HepG2 (cell line): ENCODE data around the gene TNPO3. TPM values are rescaled to one million over a fixed set of nuclear protein-coding genes. Genes with fewer than 3 reads are reported as not detected.

Experiments
- ATAC-seq: fragments of 200-7000 bp; cut with Tn5 transposase; 3 replicates; pipeline ENCODE4 v1.9.1; 2020; ENCODE audit warnings: mild to moderate bottlenecking, moderate library complexity
- BruUV-seq: library from RNA; stranded (reverse); fragments of 400-500 nt; replicated peaks from 2 replicates; lab custom pipeline; 2021; lab: Mats Ljungman, UMichigan
- CTCF ChIA-PET: fragments of 300-600 bp; formaldehyde crosslinking; extraction: SDS; loops from one replicate; lab custom pipeline; 2021; ENCODE audit warnings: low total read pairs, inconsistent platforms, low intra/inter-chr PET ratio; lab: Yijun Ruan, JAX
- POLR2A ChIA-PET: fragments of 350-600 bp; sonication (Branson Sonifier 250); formaldehyde crosslinking; loops from one replicate; lab custom pipeline; 2020; ENCODE audit warnings: antibody characterized with exemption, inconsistent platforms; lab: Yijun Ruan, JAX
- DNase-seq: peaks from one replicate; pipeline ENCODE4 v3.0.0-alpha.2; 2015; ENCODE audit warnings: low spot score
- FAIRE-seq: peaks from 3 replicates; lab custom pipeline; 2011; peaks lifted over from hg19 to GRCh38; lab: Jason Lieb, UNC
- H2AFZ ChIP-seq: one replicate; pipeline ENCODE4 v1.6.1; 2011; ENCODE audit warnings: low read length, inconsistent platforms
- H3K27ac ChIP-seq: fragments of 300-600 bp; 3 replicates; pipeline ENCODE4 v1.8.0; 2011; ENCODE audit warnings: mixed run types, mild to moderate bottlenecking, mixed read lengths, low read length, inconsistent platforms; ENCODE audit not compliant: insufficient read depth; ENCODE audit errors: extremely low read length
- H3K27me3 ChIP-seq, 2 experiments: fragments of 200-600 bp in 1 of 2; 2 replicates in 1 of 2; 3 replicates in 1 of 2; pipeline versions ENCODE4 v1.6.0 to v1.8.0; 2011; ENCODE audit warnings: low read length in 2 of 2, mild to moderate bottlenecking in 2 of 2, moderate library complexity in 2 of 2, inconsistent platforms in 1 of 2; ENCODE audit not compliant: insufficient read depth in 2 of 2, control insufficient read depth in 1 of 2
- H3K36me3 ChIP-seq, 2 experiments: fragments of 200-600 bp in 1 of 2; replicated peaks in 1 of 2; 2 replicates in 1 of 2; 3 replicates in 1 of 2; pipeline versions ENCODE4 v1.5.1 to v1.8.0; 2011; ENCODE audit warnings: low read length in 2 of 2, inconsistent platforms in 1 of 2; ENCODE audit not compliant: insufficient read depth in 2 of 2, control insufficient read depth in 1 of 2
- H3K4me1 ChIP-seq: 2 replicates; pipeline ENCODE4 v1.5.1; 2012; ENCODE audit warnings: low read length, inconsistent platforms; ENCODE audit not compliant: insufficient read depth
- H3K4me2 ChIP-seq: 2 replicates; pipeline ENCODE4 v1.6.0; 2011; ENCODE audit warnings: low read depth, low read length, inconsistent platforms
- H3K4me3 ChIP-seq, 3 experiments: fragments of 200-600 bp in 1 of 3; sonication (generic), shearing (Covaris generic) in 1 of 3; replicated peaks in 1 of 3; 2 replicates each; pipeline ENCODE4 v1.5.1; 2011 to 2016; ENCODE audit warnings: low read length in 3 of 3, inconsistent platforms in 2 of 3, low read depth in 2 of 3, mild to moderate bottlenecking in 2 of 3, control low read depth in 1 of 3, mixed read lengths in 1 of 3; ENCODE audit not compliant: insufficient read depth in 1 of 3
- H3K79me2 ChIP-seq: one replicate; pipeline ENCODE4 v1.6.1; 2011; ENCODE audit warnings: low read length, inconsistent platforms; ENCODE audit not compliant: insufficient read depth
- H3K9ac ChIP-seq: 2 replicates; pipeline ENCODE4 v1.6.0; 2011; ENCODE audit warnings: mild to moderate bottlenecking, low read depth, low read length, inconsistent platforms; ENCODE audit not compliant: insufficient read depth
- H3K9me3 ChIP-seq: 2 replicates; pipeline ENCODE4 v1.5.1; 2012; ENCODE audit warnings: mild to moderate bottlenecking, low read length
- H4K20me1 ChIP-seq: 2 replicates; pipeline ENCODE4 v1.6.0; 2011; ENCODE audit warnings: inconsistent platforms, mild to moderate bottlenecking, low read length, moderate library complexity; ENCODE audit not compliant: insufficient read depth
- DPF2 ChIP-seq: sonication (generic); formaldehyde crosslinking; IDR thresholded peaks from 2 replicates; pipeline ENCODE4 v1.4.0; 2020; ENCODE audit warnings: mild to moderate bottlenecking, low read depth, missing genetic modification reagents, borderline replicate concordance
- FOXA3 ChIP-seq: IDR thresholded peaks from 2 replicates; pipeline ENCODE4 v1.6.1; 2016; ENCODE audit warnings: missing genetic modification reagents, missing compliant biosample characterization
- KMT2B ChIP-seq: IDR thresholded peaks from 2 replicates; pipeline ENCODE4 v1.6.1; 2016; ENCODE audit warnings: missing genetic modification reagents, missing compliant biosample characterization
- NFRKB ChIP-seq: fragments of 450-650 bp; IDR thresholded peaks from 2 replicates; pipeline ENCODE4 v1.6.1; 2017
- NR3C1 ChIP-seq: sonication (generic); formaldehyde crosslinking; IDR thresholded peaks from 2 replicates; pipeline ENCODE4 v1.4.0; 2020; ENCODE audit warnings: missing genetic modification reagents
- PHB2 ChIP-seq: fragments of 450-650 bp; IDR thresholded peaks from 2 replicates; pipeline ENCODE4 v1.6.1; 2018; ENCODE audit not compliant: partially characterized antibody
- RAD51 ChIP-seq: fragments of 450-650 bp; IDR thresholded peaks from 2 replicates; pipeline ENCODE4 v1.6.1; 2016; ENCODE audit warnings: borderline replicate concordance
- SRSF9 ChIP-seq: fragments of 200-400 bp; formaldehyde crosslinking; IDR thresholded peaks from 2 replicates; pipeline ENCODE4 v1.6.1; 2018; ENCODE audit warnings: borderline replicate concordance, mild to moderate bottlenecking, low read depth, low read length; ENCODE audit not compliant: insufficient read depth, poor library complexity, severe bottlenecking
- ZFYVE20 ChIP-seq: sonication (generic); formaldehyde crosslinking; IDR thresholded peaks from 2 replicates; pipeline ENCODE4 v1.8.0; 2023; ENCODE audit warnings: low read depth, mild to moderate bottlenecking, moderate library complexity, missing genetic modification reagents, borderline replicate concordance
- ZKSCAN1 ChIP-seq: fragments of 150-350 bp; IDR thresholded peaks from 2 replicates; pipeline ENCODE4 v1.6.1; 2014; ENCODE audit warnings: low read length
- ZNF33B ChIP-seq: sonication (generic); formaldehyde crosslinking; IDR thresholded peaks from 2 replicates; pipeline ENCODE4 v1.5.1; 2020; ENCODE audit warnings: mild to moderate bottlenecking, missing genetic modification reagents
- ZNF430 ChIP-seq: sonication (generic); formaldehyde crosslinking; IDR thresholded peaks from 2 replicates; pipeline ENCODE4 v1.9.0; 2021; ENCODE audit warnings: mild to moderate bottlenecking, missing genetic modification reagents
- ZNF773 ChIP-seq: sonication (generic); formaldehyde crosslinking; IDR thresholded peaks from 2 replicates; pipeline ENCODE4 v1.4.0; 2020; ENCODE audit warnings: missing genetic modification reagents, borderline replicate concordance
- WGBS: methylation state at CpG from one replicate; pipeline ENCODE4 v1.1.6; 2017; ENCODE audit warnings: low lambda C conversion rate; 5-methylcytosine and 5-hydroxymethylcytosine counted together
- in situ Hi-C: cut with HindIII; loops from 2 replicates; pipeline ENCODE4 v1.10.0; 2017; ENCODE audit warnings: low pct_unique_long_range_greater_than_20kb; ENCODE audit not compliant: extremely low pct_ligation_motif_present
- intact Hi-C: fragments of 100-400 bp; cut with micrococcal nuclease; formaldehyde crosslinking; loops from one replicate; pipeline ENCODE4 v1.10.0; 2022; ENCODE audit not compliant: unreplicated experiment
- polyA plus RNA-seq, 8 experiments: library from polyadenylated mRNA; depleted of rRNA in 3 of 8; stranded (reverse) in 7 of 8; unstranded in 1 of 8; fragments of >200 nt; fragmentation: Illumina TruSeq in 4 of 8; extraction: Trizol in 4 of 8; gene quantifications; 2 replicates each; pipeline versions ENCODE4 v1.2.1 to v1.2.3, GENCODE V29; 2011 to 2016; ENCODE audit warnings: low read depth in 4 of 8, missing spikeins in 1 of 8, mixed read lengths in 1 of 8; ENCODE audit not compliant: insufficient read depth in 1 of 8
- total RNA-seq, 5 experiments: library from RNA; depleted of rRNA; stranded (reverse); fragments of >200 nt; fragmentation: Illumina TruSeq; extraction: Trizol; gene quantifications; 2 replicates each; pipeline ENCODE4 v1.2.3, GENCODE V29; 2016; ENCODE audit warnings: low read depth in 1 of 5
- TF ChIP-seq, protein P1 (sequence below): sonication (generic); formaldehyde crosslinking; conservative IDR thresholded peaks from 2 replicates; pipeline ENCODE4 v1.5.0; 2020; ENCODE audit warnings: missing genetic modification reagents
- TF ChIP-seq, protein P2 (sequence below): sonication (generic); formaldehyde crosslinking; conservative IDR thresholded peaks from 2 replicates; pipeline ENCODE4 v1.4.0; 2020; ENCODE audit warnings: missing genetic modification reagents
- TF ChIP-seq, protein P3 (sequence below): IDR thresholded peaks from 2 replicates; pipeline ENCODE4 v1.6.1; 2016; ENCODE audit warnings: missing genetic modification reagents, missing compliant biosample characterization
- TF ChIP-seq, protein P4 (sequence below): sonication (generic); formaldehyde crosslinking; IDR thresholded peaks from 2 replicates; pipeline ENCODE4 v1.4.0; 2020; ENCODE audit warnings: missing genetic modification reagents, mild to moderate bottlenecking, borderline replicate concordance

Gene TNPO3
- total and polyA plus RNA-seq, 2 of the 13 experiments (the other 11 are each of a cell fraction or from before 2014, with no cell fraction given) = 23.8 to 44.6 TPM

DNA sequence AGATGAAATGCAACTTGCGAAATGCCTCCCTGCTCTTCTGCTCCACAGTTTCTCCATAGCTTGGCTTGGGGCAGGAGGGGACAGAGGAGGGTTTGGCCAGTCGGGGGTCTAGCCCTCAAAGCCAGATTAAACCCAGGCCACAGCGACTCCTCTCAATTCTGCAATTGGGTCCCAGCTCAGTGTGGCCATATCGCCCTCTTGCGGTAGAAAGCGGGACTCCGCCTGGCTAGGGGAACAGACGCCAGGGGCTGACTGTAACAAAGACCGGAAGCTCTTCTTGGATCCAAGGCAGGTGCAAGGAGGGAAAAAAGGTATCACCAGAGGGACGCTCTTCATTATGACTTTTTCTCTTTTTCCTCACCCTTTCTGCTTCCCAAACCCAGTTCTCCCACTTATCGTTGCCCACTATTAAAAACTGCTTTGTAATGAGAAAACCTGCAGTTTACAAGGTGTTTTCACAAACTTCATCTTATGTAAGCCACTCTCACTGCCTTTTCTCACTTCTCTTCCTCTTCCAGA, 36.6 kb upstream of the TNPO3 start:
- FAIRE-seq = peak; percentile 89
- Histone ChIP-seq H4K20me1 (no peaks in the 10 kb centered on the region), H3K4me3 (peak overlapping the region in 1 of 3 experiments; percentile 29; a peak in 2 of 6 replicates), H3K4me1 (peaks cover 26% of the 10 kb centered on the region), H3K79me2 (no peaks in the 10 kb centered on the region), H3K9me3 (no peaks in the 10 kb centered on the region), H3K27ac (no peak overlapping the region), H3K4me2 (peak overlapping the region; percentile 78), H3K36me3 (no peaks in the 10 kb centered on the region), H3K27me3 (no peaks in the 10 kb centered on the region), H3K9ac (no peak overlapping the region; the same call in 1 of the 2 replicates), H2AFZ (no peak overlapping the region)
- peak; percentile 63 for DNase-seq
- peak; percentile 97 for ATAC-seq
- WGBS = 0% methylated on average over 5 of the region's 11 CpGs
- intact Hi-C loops = loop anchor here (1.0 to 2.0 kb wide), 2 partner anchors 123 to 187 kb away; no protein-coding TSS in a partner anchor
- no TSS peak for BruUV-seq
- ChIA-PET POLR2A (interaction anchor here (1.0 to 1.5 kb wide), 3 partner anchors 11 to 122 kb away, joined by 3 to 7 read pairs (median 3); no protein-coding TSS in a partner anchor), CTCF (interaction anchor here (2.0 to 2.7 kb wide), 2 partner anchors 185 to 187 kb away, joined by 5 to 27 read pairs; no protein-coding TSS in a partner anchor)
- in situ Hi-C loops = loop anchor here (5.0 kb wide), 1 partner anchor 184 kb away; no protein-coding TSS in a partner anchor
- TF ChIP-seq NR3C1 (CRISPR knock-in tag) (no peak), ZNF773 (CRISPR knock-in tag) (no peak), ZNF33B (no peak), PHB2 (no peak), NFRKB (no peak), ZKSCAN1 (0 out of 2 replicates have a peak, but pooled peaks have one; percentile 22), SRSF9 (no peak), ZNF430 (CRISPR knock-in tag) (no peak), ZFYVE20 (no peak), RAD51 (no peak), FOXA3 (peak; percentile 29; the same call in 1 of the 2 replicates), DPF2 (no peak), KMT2B (CRISPR knock-in tag) (no peak)
- TF ChIP-seq, protein P1, sequence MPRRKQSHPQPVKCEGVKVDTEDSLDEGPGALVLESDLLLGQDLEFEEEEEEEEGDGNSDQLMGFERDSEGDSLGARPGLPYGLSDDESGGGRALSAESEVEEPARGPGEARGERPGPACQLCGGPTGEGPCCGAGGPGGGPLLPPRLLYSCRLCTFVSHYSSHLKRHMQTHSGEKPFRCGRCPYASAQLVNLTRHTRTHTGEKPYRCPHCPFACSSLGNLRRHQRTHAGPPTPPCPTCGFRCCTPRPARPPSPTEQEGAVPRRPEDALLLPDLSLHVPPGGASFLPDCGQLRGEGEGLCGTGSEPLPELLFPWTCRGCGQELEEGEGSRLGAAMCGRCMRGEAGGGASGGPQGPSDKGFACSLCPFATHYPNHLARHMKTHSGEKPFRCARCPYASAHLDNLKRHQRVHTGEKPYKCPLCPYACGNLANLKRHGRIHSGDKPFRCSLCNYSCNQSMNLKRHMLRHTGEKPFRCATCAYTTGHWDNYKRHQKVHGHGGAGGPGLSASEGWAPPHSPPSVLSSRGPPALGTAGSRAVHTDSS = no peak
- TF ChIP-seq, protein P2, sequence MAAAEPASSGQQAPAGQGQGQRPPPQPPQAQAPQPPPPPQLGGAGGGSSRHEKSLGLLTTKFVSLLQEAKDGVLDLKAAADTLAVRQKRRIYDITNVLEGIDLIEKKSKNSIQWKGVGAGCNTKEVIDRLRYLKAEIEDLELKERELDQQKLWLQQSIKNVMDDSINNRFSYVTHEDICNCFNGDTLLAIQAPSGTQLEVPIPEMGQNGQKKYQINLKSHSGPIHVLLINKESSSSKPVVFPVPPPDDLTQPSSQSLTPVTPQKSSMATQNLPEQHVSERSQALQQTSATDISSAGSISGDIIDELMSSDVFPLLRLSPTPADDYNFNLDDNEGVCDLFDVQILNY (CRISPR knock-in tag) = no peak
- TF ChIP-seq, protein P3, sequence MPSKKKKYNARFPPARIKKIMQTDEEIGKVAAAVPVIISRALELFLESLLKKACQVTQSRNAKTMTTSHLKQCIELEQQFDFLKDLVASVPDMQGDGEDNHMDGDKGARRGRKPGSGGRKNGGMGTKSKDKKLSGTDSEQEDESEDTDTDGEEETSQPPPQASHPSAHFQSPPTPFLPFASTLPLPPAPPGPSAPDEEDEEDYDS = peak; percentile 15; the same call in 1 of the 2 replicates
- TF ChIP-seq, protein P4, sequence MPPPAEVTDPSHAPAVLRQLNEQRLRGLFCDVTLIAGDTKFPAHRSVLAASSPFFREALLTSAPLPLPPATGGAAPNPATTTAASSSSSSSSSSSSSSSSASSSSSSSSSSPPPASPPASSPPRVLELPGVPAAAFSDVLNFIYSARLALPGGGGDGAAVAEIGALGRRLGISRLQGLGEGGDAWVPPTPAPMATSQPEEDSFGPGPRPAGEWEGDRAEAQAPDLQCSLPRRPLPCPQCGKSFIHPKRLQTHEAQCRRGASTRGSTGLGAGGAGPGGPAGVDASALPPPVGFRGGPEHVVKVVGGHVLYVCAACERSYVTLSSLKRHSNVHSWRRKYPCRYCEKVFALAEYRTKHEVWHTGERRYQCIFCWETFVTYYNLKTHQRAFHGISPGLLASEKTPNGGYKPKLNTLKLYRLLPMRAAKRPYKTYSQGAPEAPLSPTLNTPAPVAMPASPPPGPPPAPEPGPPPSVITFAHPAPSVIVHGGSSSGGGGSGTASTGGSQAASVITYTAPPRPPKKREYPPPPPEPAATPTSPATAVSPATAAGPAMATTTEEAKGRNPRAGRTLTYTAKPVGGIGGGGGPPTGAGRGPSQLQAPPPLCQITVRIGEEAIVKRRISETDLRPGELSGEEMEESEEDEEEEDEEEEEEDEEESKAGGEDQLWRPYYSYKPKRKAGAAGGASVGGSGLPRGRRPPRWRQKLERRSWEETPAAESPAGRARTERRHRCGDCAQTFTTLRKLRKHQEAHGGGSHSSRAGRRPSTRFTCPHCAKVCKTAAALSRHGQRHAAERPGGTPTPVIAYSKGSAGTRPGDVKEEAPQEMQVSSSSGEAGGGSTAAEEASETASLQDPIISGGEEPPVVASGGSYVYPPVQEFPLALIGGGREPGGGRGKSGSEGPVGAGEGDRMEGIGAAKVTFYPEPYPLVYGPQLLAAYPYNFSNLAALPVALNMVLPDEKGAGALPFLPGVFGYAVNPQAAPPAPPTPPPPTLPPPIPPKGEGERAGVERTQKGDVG = no peak
